Activated CD8-positive, alpha-beta memory T cell treated with anti-CD3 and anti-CD28 coated beads, Interleukin-2, amount 50 U/mL, for 4 hours (primary cell): ENCODE data around the gene BMI1.

Source experiments
- DNase-seq: peaks from one replicate; pipeline ENCODE4 v3.0.0-alpha.2; 2020

The BMI1 gene

GRCh38 chr10:22368981-22369380, 48.1 kb downstream of the BMI1 start:
- DNase-seq, result no peak

GRCh38 chr10:22369434-22370072, 48.7 kb downstream of the BMI1 start:
- DNase-seq, result no peak

- no peak for DNase-seq
Measured at GRCh38 chr10:22370320-22370719, 49.4 kb downstream of the BMI1 start.

- no peak for DNase-seq
Measured at GRCh38 chr10:22372298-22372697, 51.4 kb downstream of the BMI1 start.

- DNase-seq, result no peak
Measured at GRCh38 chr10:22372917-22373316, 52.0 kb downstream of the BMI1 start.

- DNase-seq, result no peak
Measured at GRCh38 chr10:22374489-22375126, 53.7 kb downstream of the BMI1 start.

- peak; percentile 32 for DNase-seq
Measured at GRCh38 chr10:22379059-22379458, 58.2 kb downstream of the BMI1 start.
